IgD-negative memory B cell (primary cell): ENCODE measurements around the gene FSIP1. TPM values are rescaled to one million over a fixed set of nuclear protein-coding genes. Genes with fewer than 3 reads are reported as not detected.

Experiments
- H3K27ac Mint-ChIP-seq, 3 donors: one replicate each; pipeline ENCODE4 v1.8.0; 2020 to 2022; ENCODE audit warnings: mild to moderate bottlenecking in 3 of 3, mixed read lengths in 3 of 3, moderate library complexity in 1 of 3
- H3K27me3 Mint-ChIP-seq: one replicate; pipeline ENCODE4 v1.8.0; 2021; ENCODE audit warnings: mixed read lengths
- H3K36me3 Mint-ChIP-seq: one replicate; pipeline ENCODE4 v1.8.0; 2020; ENCODE audit warnings: mild to moderate bottlenecking, mixed read lengths
- H3K4me1 Mint-ChIP-seq, 3 donors: one replicate each; pipeline ENCODE4 v1.8.0; 2020 to 2022; ENCODE audit warnings: mixed read lengths in 3 of 3, mild to moderate bottlenecking in 1 of 3
- H3K4me3 Mint-ChIP-seq, 4 donors: one replicate each; pipeline ENCODE4 v1.8.0; 2020 to 2022; ENCODE audit warnings: mild to moderate bottlenecking in 4 of 4, mixed read lengths in 4 of 4, moderate library complexity in 3 of 4
- H3K9me3 Mint-ChIP-seq, 3 donors: one replicate each; pipeline ENCODE4 v1.8.0; 2020 to 2021; ENCODE audit warnings: mixed read lengths in 3 of 3, mild to moderate bottlenecking in 1 of 3
- polyA plus RNA-seq: library from polyadenylated mRNA; unstranded; fragments of 300-500 nt; fragmentation: Illumina TruSeq; gene quantifications from one replicate; pipeline ENCODE4 v1.2.3, GENCODE V29; 2021

Gene FSIP1
- polyA plus RNA-seq, 1 donor from 2014 or later = 0.61 TPM

DNA sequence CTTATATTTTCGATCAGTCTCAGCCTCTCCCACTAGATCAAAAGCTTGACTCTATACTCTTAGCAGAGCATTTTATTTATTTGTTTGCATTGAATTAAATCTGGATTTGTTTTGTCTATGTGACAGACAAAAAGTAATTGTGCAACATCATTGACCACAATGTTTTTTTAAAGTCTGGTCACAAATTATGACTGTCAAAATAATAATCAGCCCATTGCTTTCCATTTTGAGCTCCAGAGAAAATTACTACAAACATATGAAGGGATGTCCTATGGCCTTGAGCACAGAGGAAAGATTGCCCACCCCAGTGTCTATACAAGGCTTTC, 82.3 kb downstream of the FSIP1 start:
- no peaks in the 10 kb centered on the region for H3K27me3 Mint-ChIP-seq
- no peaks in the 10 kb centered on the region for H3K9me3 Mint-ChIP-seq
- no peak overlapping the region for H3K4me3 Mint-ChIP-seq
- H3K4me1 Mint-ChIP-seq = no peaks in the 10 kb centered on the region
- no peak overlapping the region for H3K27ac Mint-ChIP-seq
- no peaks in the 10 kb centered on the region for H3K36me3 Mint-ChIP-seq

DNA sequence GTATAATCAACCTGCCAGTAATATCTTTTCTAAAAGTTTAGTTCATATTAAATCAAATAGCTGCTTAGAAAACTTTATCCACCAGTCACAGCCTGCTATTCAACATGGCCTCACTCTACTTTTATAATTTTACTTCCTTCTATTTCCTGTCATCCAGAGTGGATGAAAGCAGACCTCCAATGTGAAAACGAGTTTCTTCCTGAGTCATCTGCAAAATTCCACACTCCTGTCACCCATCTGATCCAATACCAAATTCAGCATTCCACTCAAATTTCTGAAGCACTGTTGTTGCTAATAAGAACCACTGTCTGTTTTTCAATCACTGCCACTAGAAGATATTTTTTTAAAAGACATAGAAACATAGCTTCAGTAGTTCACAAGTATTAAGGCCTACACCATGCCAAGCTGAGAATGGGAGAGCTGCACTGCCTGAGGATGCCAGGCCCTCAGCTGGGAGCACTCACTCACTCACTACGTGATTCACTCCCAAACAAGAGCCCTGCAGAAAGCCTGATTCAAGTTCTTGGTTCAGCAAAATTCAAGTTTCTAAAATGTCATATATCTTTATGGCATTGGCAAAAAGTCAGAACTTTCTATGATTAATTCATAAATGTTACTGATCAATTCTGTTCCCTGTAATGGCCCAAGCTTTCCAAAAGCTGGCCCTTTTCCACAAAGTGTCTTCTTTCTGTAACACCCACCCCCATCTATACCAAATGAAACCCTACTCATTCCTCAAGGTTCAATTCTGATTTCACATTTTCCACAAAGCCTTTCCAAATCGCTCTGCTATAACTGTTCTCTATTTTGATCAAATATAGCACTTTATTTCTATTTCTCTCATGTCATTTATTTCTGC, 82.9 kb downstream of the FSIP1 start:
- Mint-ChIP-seq H3K27me3 (no peaks in the 10 kb centered on the region), H3K4me1 (no peaks in the 10 kb centered on the region), H3K27ac (no peak overlapping the region), H3K4me3 (no peak overlapping the region), H3K36me3 (no peaks in the 10 kb centered on the region), H3K9me3 (no peaks in the 10 kb centered on the region)

DNA sequence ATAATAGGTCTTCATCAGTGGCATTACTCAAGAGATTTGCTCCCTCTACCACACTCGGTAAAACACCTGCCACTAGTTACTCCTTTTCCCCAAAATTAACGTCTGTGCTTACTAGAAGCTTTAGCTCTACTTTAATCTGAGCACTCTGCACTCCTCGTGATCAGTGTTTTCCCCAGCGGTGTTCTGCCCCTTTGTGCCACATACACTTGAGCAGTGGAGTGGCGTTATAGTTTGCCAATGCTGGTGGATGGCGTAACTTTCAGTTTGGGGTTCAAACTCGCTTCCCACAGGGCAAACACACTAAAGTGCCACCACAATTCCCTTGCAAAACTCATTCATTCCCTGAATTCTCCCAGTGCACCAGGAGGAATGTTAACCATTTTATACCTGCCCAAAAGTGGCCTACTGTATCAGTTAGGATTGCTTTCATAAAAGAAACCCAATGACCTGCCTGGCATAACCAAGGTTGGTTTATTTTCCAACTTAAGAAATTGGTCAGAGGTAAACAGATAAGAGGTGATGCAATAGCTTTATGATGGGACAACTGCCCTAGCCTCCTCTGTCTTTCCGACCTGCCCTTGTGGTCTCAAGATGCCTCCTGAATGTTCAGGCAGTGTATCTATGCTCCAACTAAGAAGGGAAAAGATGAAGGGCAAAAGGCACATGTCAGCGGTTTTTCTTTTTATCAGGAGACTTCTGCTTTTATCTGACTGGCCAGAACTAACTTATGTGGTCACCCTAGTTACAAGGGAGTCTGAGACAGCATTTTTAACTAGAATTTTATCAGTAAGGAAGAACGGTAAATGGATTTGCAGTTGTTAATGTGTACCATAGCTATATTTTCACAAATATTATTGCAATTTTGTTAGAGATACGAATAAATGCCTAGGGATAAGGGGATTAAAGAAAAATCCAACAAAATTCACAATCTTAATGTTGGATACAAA, 83.9 kb downstream of the FSIP1 start:
- no peaks in the 10 kb centered on the region for H3K9me3 Mint-ChIP-seq
- H3K4me1 Mint-ChIP-seq = no peaks in the 10 kb centered on the region
- no peaks in the 10 kb centered on the region for H3K27me3 Mint-ChIP-seq
- H3K36me3 Mint-ChIP-seq = no peaks in the 10 kb centered on the region
- no peak overlapping the region for H3K27ac Mint-ChIP-seq
- H3K4me3 Mint-ChIP-seq = no peak overlapping the region

DNA sequence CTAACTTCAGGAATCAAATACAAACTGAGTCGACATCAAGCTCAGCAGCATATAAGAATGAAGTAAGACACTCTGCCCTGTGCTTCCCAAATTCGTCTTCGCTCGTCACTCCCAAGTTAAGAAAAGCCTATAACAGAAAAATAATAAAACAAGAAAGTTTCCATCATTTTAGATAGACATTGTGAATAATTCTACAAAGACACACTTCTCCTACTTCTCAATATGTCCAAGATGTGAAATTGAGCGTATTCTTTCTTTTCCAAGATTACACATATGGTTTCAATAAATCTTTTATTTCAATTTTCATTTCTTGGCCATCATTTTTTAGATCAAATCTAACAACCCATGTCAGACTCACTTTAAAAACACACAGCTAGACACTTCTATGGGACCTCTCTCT, 85.1 kb downstream of the FSIP1 start:
- no peaks in the 10 kb centered on the region for H3K36me3 Mint-ChIP-seq
- peaks cover 2% of the 10 kb centered on the region for H3K27me3 Mint-ChIP-seq
- no peak overlapping the region for H3K27ac Mint-ChIP-seq
- no peaks in the 10 kb centered on the region for H3K9me3 Mint-ChIP-seq
- H3K4me1 Mint-ChIP-seq = peaks cover 0 to under 1% (median 0%) of the 10 kb centered on the region in 3 donors
- no peak overlapping the region for H3K4me3 Mint-ChIP-seq

- H3K27me3 Mint-ChIP-seq = peaks cover 7% of the 10 kb centered on the region
Measured at GRCh38 chr15:39695793-39696192, 86.8 kb downstream of the FSIP1 start.

DNA sequence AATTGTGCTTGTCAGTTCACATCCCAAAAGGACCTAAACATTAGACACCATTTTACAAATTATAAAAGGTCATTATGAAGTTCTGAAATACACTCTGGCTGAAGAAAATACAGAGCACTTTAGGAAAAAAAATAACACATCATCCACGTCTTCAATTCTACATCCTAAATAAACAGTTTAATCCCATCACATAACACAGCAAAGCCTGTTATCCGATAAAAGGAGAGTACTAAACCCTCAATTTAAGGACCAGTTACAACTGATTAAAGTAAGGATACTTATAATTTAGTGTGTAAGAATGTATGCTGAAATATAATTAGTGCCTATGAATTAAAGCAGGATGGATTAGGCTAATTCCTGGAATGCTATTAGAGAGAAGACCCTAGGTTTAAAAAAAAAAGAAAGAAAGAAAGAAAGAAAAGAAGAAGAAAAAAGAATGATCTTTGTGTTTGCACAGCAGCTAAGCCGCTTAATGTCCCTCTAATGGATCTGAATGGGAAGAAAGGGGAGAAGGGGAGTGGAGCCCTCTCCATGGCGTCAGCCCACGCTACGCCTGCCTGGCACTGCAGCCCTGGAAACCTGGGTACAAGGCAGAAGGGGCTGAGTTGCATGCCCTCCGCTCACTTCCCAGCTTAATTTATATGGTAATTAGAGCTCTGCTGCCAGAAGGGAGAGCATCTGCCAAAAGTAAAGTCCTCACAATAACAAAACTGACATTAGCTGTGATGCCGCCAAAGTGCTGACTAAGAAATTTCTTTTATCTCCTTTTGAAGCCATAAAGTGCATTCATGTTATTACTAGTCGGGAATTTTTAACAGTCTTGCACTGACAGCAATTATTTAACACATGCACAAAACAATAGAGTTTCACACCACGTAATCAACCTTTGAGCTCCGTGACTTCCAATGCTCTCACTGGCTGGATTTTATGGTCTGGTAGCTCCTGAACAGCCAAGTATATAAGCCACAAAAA, 90.0 kb downstream of the FSIP1 start:
- H3K9me3 Mint-ChIP-seq = no peaks in the 10 kb centered on the region
- H3K27me3 Mint-ChIP-seq = peaks cover 7% of the 10 kb centered on the region
- H3K27ac Mint-ChIP-seq = no peak overlapping the region
- no peak overlapping the region for H3K4me3 Mint-ChIP-seq
- H3K4me1 Mint-ChIP-seq = peaks cover 0 to 3% (median 0%) of the 10 kb centered on the region in 3 donors
- H3K36me3 Mint-ChIP-seq = no peaks in the 10 kb centered on the region

More at GRCh38 chr15:39695793-39696192, 86.8 kb downstream of the FSIP1 start:
- Mint-ChIP-seq H3K4me1 (peaks cover 0 to 3% (median 0%) of the 10 kb centered on the region in 3 donors), H3K4me3 (no peak overlapping the region), H3K27ac (no peak overlapping the region), H3K36me3 (no peaks in the 10 kb centered on the region), H3K9me3 (no peaks in the 10 kb centered on the region)

DNA sequence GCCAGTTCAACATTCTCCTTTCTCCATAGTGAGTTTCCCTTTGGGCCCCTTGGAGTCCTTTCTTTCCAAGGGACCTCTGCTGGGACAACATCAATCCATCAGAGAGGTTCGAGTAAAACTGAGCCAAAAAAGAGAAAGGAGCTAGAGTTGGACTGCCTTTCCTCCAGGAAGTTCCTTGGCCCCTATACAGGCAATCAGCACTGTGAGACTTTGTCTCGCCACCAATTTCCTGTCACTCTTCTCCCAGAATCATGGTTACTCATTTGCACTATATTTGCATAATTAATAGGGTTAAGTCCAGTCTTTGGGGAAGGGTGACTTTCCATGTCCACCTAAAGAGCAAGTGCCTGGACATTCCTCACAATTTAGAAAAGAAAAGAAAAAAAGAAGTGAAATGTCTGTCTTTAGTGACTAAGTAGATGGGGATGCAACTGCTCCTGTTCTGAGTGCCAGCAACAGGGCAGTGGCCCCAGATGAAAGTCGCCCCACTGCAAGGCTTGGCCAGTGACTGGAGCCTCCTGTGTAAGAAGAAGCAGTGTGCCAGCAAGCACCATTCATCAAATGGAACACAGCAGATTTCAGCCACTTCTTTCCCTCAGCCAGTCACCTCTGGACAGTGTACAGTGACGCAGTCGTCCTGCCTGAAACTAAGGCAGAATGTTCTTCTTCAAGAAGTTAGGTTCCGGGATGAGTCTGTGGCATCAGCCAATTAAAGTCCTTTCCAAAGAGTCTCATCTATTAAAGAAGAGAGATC, 91.6 kb downstream of the FSIP1 start:
- Mint-ChIP-seq H3K27ac (no peak overlapping the region), H3K27me3 (peaks cover 7% of the 10 kb centered on the region), H3K36me3 (no peaks in the 10 kb centered on the region), H3K9me3 (no peaks in the 10 kb centered on the region), H3K4me3 (no peak overlapping the region), H3K4me1 (peaks cover 0 to 3% (median 0%) of the 10 kb centered on the region in 3 donors)

DNA sequence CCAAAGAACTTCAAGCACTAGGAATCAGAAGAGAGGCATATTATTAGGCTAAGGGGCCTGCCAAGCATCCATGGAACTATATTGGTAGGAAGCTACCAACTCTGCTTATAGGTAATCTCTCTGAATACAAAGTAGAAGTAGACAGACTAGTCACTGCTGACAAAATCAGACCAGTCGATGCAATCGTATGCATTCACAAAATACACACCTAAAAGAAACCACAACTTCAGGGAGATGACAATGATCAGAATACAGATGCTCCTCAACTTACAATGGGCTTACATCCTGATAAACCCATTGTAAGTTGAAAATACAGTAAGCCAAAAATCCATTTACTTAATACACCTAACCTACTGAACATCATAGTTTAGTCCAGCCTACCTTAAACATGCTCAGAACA, 94.7 kb downstream of the FSIP1 start:
- H3K9me3 Mint-ChIP-seq = no peaks in the 10 kb centered on the region

DNA sequence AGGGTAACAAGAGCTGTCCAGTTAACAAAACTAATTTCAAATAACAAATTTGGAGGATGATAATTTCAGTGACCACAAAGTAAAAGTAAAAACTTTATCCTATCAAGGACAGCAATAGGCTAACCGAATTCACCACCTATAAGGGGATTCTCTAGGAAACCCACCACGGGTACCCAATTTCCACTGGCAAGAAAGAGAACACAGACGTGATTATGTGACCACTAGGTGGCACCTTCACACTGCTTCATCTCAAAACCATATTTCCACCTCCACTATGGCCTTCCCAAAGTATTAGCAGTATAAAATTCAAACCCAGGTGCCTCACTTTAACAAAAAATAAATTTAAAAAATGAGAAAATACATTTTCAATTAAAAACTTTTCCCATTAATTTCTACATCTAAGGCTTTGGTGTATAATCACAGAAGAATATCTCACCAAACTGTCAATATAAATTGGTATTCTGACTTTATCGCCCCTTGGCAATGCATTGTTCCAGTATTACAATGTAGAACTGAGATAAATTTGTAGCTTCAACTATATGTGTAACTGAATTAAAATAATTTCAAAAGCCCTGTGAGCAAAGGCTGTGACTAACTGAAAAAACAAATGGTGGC, 96.5 kb downstream of the FSIP1 start:
- H3K27ac Mint-ChIP-seq = no peak overlapping the region
- no peaks in the 10 kb centered on the region for H3K4me1 Mint-ChIP-seq
- peaks cover under 1% of the 10 kb centered on the region for H3K27me3 Mint-ChIP-seq
- no peaks in the 10 kb centered on the region for H3K36me3 Mint-ChIP-seq
- no peak overlapping the region for H3K4me3 Mint-ChIP-seq
- H3K9me3 Mint-ChIP-seq = no peaks in the 10 kb centered on the region

More for the DNA sequence above, 94.7 kb downstream of the FSIP1 start:
- Mint-ChIP-seq H3K27ac (no peak overlapping the region), H3K27me3 (peaks cover 7% of the 10 kb centered on the region), H3K36me3 (no peaks in the 10 kb centered on the region), H3K4me1 (peaks cover 0 to 3% (median 0%) of the 10 kb centered on the region in 3 donors), H3K4me3 (no peak overlapping the region)

DNA sequence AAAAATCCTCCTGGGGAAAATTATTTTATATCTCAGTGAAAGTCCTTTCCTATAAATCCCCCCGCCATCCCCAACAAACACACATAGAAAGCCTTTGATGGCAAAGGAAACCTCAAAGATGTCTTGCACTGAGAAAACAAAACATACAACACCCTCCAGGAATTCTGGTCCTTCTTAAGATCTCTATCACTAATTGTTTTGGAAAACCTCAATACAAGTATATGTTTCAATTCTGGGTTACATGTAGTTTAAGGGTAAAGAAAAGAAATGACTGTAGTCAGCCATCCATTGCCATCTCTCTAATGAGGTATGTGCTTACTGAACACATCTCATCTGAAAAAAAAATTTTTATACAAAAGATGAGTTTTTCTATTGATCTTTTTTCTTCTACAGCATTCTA, 97.3 kb downstream of the FSIP1 start:
- no peak overlapping the region for H3K4me3 Mint-ChIP-seq
- no peak overlapping the region for H3K27ac Mint-ChIP-seq
- no peaks in the 10 kb centered on the region for H3K27me3 Mint-ChIP-seq
- no peaks in the 10 kb centered on the region for H3K36me3 Mint-ChIP-seq
- H3K4me1 Mint-ChIP-seq = no peaks in the 10 kb centered on the region
- no peaks in the 10 kb centered on the region for H3K9me3 Mint-ChIP-seq

DNA sequence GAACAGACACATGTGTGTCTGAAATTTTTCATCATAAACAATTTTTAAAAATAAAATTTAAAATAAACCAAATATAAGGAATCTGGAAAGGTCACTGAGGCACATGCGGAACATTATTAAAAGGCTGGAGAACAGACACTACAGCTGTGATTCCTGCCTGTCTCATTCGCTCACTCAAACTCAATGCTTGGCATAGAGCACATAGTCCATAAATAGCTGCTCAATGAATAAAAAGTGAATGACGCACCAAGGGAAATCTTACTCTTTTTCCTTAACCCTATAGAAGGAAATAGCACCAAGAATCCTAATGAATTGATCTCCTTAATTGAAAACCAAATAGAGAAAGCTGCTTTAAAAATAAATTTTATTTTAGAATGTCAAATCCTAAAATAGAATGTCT, 98.4 kb downstream of the FSIP1 start:
- no peaks in the 10 kb centered on the region for H3K36me3 Mint-ChIP-seq
- H3K27me3 Mint-ChIP-seq = no peaks in the 10 kb centered on the region
- no peaks in the 10 kb centered on the region for H3K9me3 Mint-ChIP-seq
- H3K27ac Mint-ChIP-seq = no peak overlapping the region
- no peaks in the 10 kb centered on the region for H3K4me1 Mint-ChIP-seq
- H3K4me3 Mint-ChIP-seq = no peak overlapping the region

DNA sequence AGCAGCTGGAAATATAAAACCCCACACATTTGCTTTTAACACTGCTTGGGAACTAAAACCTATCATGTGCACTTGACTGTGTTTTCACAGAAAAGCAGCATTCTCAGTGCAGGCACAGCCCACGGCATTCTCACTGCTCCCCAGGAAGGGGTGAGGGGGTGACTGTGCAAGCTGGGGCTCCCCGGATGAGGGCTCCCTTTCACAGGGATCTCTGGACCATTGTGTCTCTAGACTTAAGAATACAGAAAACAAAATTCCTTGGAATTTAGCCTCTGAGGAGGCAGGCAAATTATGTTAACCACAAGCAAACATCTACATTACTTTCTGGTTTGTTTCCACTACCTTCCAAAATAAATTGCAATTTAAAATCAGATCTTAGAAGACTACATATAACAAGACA, 100.3 kb downstream of the FSIP1 start:
- Mint-ChIP-seq H3K9me3 (no peaks in the 10 kb centered on the region), H3K4me3 (no peak overlapping the region), H3K27ac (no peak overlapping the region), H3K4me1 (no peaks in the 10 kb centered on the region), H3K27me3 (no peaks in the 10 kb centered on the region), H3K36me3 (no peaks in the 10 kb centered on the region)

DNA sequence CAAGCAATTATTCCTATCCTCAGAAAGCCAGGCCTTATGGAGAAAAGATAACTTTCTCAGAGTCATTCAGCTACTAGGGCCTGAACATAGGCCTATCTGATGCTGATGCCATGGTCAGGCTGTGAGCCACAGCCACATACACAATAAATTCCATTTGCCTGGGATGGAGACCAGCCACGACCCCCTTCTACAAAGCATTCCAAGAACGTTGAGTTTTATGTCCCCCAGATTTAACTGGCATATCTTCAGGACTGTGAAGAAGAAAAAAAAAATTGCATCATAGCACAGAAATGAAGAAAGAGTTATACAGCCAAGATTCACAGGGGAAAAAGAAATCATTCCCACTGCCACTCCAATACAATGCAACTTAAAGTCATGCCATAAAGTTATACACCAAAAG, 101.8 kb downstream of the FSIP1 start:
- H3K9me3 Mint-ChIP-seq = no peaks in the 10 kb centered on the region
- H3K4me3 Mint-ChIP-seq = no peak overlapping the region
- no peaks in the 10 kb centered on the region for H3K27me3 Mint-ChIP-seq
- H3K4me1 Mint-ChIP-seq = peaks cover 0 to 2% (median 0%) of the 10 kb centered on the region in 3 donors
- no peak overlapping the region for H3K27ac Mint-ChIP-seq
- no peaks in the 10 kb centered on the region for H3K36me3 Mint-ChIP-seq

DNA sequence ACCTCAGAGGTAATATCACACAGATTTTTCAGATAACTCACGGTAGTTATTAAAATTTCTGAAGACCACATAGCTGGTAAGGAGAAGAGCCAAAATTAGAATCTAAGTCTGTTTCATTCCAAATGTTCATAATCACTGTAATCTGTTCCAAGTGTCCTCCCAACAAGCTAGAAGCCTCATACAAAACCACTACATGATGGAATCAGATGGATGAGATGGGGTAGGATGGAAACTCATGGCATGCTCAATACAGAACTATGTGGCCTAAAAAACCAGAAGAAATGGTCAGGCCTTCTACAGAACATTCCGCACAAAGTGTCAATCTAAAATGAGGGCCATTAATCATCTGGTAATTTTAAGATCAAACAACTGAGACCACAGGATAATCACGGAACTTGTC, 110.0 kb downstream of the FSIP1 start:
- peaks cover 0 to 2% (median 0%) of the 10 kb centered on the region in 3 donors for H3K4me1 Mint-ChIP-seq
- H3K9me3 Mint-ChIP-seq = no peaks in the 10 kb centered on the region
- no peak overlapping the region for H3K27ac Mint-ChIP-seq
- H3K27me3 Mint-ChIP-seq = peaks cover 2% of the 10 kb centered on the region
- H3K36me3 Mint-ChIP-seq = no peaks in the 10 kb centered on the region
- no peak overlapping the region for H3K4me3 Mint-ChIP-seq
